Measurements from ENCODE around the gene FYN.

DNA sequence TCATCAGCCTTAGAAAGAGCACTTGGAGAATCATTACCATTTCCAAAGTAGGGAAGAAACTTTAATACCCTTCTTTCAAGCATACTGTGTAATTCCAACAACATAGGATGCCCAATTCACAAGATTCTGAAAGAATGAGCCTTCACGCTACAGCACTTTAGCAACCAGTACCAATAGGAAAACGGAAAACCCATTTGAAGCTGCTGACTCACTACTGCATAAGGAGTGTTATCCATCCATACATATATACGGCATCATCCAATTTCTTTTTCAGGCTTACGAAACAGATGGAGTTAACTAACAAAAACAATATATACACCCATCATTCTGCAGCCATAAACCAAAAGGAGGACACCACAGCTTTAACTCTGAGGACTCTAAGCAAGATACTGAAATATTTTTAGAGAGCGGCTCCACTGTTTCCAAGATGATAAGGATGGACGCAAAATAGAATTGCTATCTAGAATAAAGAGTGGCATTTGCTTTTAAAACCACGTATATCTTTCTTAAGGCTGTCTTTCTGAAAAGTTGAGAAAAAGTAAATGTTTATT is 24.9 kb downstream of the FYN start:
- TF ChIP-seq TAF1 (IDR thresholded peaks at IDR 0.05; ENCODE audit: borderline replicate concordance, low read depth, low read length) (no peak), POLR2A (IDR thresholded peaks at IDR 0.05; ENCODE audit: low read depth, low read length) (no peak), POLR2AphosphoS5 (IDR thresholded peaks at IDR 0.05; ENCODE audit: low read depth, low read length) (no peak)
